Superior temporal gyrus (tissue), 1 donor: ENCODE data around the gene PRC1.
"Not testable (repeated sequence)": the region's sequence is repeated elsewhere in the genome, so short reads cannot be mapped to it uniquely, and the experiment has no call there.

Experiments used
- DNase-seq: peaks from one replicate; pipeline ENCODE4 v3.0.0-alpha.2; 2016; ENCODE audit errors: extremely low spot score

The PRC1 gene, protein sequence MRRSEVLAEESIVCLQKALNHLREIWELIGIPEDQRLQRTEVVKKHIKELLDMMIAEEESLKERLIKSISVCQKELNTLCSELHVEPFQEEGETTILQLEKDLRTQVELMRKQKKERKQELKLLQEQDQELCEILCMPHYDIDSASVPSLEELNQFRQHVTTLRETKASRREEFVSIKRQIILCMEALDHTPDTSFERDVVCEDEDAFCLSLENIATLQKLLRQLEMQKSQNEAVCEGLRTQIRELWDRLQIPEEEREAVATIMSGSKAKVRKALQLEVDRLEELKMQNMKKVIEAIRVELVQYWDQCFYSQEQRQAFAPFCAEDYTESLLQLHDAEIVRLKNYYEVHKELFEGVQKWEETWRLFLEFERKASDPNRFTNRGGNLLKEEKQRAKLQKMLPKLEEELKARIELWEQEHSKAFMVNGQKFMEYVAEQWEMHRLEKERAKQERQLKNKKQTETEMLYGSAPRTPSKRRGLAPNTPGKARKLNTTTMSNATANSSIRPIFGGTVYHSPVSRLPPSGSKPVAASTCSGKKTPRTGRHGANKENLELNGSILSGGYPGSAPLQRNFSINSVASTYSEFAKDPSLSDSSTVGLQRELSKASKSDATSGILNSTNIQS

GRCh38 chr15:90994417-90995311 is at the start of gene PRC1:
Gene PRC1, minus strand, starts transcription at chr15:90994535. Its CDS starts 118 bp downstream, at chr15:90994417.
- DNase-seq: peak; percentile 97

GRCh38 chr15:91043202-91043874 is 49.0 kb upstream of the PRC1 start:
- DNase-seq: no peak

DNA sequence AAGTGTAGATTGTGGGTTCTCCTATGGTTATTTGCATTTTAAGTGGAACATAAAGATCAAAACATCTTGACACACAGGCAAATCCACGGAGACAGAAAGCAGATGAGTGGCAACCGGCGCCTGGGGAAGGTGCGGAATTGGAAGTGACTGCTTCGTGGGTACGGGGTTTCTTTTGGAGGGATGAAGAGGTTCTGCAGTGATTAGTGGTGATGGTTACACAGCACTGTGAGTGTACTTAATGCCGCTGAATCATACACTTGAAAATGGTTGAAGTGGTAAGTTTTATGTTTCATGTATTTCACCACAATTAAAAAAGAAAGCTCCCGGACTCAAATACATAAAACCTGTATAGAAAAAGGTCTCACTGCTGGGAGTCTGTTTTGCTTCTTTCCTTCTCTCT is 46.5 kb upstream of the PRC1 start:
- no peak for DNase-seq

DNA sequence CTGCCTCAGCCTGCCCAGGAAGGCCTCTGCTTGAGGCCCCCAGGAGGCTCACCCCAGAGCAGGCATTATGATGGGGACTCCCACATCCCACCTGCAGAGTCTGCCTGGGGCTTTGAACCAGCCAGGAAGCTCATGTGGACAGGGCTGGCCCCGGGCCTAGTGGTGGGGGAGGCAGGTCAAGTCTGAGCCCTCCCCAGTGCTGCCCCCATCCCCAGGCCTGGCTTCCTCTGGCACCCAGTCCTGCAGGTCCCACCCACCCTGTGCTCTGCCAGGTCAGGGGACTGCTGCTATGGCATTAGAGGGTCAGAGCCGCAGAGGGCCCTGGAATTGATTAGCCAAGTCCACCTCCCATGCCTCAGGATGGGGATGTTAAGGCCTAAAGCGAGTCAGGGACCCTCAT is 45.7 kb upstream of the PRC1 start:
- no peak for DNase-seq

GRCh38 chr15:91032919-91033803 is 38.8 kb upstream of the PRC1 start:
- DNase-seq: no peak

DNA sequence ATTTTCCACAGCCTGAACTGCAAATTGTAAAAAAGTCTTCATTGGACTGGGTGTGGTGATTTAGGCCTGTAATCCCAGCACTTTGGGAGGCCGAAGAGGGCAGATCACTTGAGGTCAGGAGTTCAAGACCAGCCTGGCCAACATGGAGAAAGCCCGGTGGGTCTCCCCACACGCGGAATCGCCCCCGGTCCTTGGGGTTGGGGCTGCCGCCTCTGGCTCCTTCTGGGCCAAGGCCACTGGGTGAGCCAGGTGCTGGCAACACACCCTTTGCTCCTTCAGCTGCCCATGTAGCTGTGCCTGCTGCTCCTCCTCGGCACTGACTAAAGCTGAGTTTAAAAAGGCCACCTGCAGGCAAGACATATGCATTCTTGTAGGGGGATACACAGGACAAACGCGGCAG is 37.5 kb upstream of the PRC1 start:
- DNase-seq: no peak

GRCh38 chr15:91027677-91028076 is 33.3 kb upstream of the PRC1 start:
- no peak for DNase-seq

- DNase-seq: no peak
Observed at GRCh38 chr15:91023720-91024119, 29.4 kb upstream of the PRC1 start.

- no peak for DNase-seq
Observed at GRCh38 chr15:91022832-91023129, 28.4 kb upstream of the PRC1 start.

- peak; percentile 96 for DNase-seq
Observed at GRCh38 chr15:91022075-91022831, 27.9 kb upstream of the PRC1 start, which contains the start of gene VPS33B. Gene VPS33B, minus strand, starts transcription at chr15:91022594. Its CDS starts 345 bp downstream, at chr15:91022249.

- DNase-seq: peak; percentile 17
Observed at GRCh38 chr15:91021516-91022074, 27.3 kb upstream of the PRC1 start.

DNA sequence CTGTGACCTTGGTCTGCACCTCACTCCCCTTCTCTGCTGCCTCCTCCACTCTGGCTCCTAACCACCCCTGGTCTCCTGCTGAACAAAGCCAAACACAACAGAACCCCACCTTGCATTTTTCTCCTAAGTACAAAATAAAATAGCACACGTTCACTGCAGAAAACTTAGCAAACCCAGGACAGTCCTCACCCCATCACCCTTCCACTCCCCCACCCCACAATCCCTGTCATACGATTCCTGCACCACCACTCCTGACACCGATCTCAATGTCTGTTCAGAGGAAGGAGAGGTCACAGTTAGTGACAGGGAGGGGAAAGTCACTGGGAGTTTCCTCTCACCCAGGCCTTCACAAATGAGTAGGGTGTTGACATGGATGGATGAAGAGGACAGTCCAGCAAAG is 23.8 kb upstream of the PRC1 start:
- DNase-seq: no peak

DNA sequence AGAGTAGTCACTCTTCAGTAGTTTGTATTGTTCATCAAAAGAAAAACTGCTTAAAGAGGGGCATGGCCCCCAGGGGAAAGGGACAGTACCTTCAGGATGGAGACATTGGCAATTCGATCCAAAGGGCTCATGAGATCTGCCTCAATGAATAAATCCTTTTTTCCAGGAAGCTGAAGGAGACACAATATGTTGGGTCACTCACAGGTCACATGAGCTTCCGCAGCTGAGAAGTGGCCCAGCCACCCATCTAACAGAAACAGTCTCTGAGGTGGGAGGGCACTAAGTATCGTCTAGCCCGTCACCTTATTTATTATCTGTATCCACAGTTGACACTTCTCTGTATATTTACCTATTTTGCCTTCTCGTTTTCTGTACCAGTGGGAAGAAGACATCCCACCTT is 23.4 kb upstream of the PRC1 start:
- DNase-seq: no peak

DNA sequence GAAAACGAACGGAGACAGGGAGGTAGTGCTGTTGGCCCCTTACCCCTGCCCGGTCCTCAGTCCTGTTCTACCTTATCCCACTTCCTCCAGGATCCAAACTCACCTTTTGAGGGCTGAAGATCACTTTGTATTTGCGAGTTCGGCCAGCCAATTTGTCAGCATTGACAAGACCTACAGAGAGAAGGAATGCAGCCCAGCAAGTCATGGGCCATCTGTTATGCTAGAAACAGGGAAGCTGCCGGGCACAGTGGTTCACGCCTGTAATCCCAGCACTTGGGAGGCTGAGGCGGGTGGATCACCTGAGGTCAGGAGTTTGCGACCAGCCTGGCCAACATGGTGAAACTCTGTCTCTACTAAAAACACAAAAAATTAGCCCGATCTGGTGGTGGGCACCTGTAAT is 19.4 kb upstream of the PRC1 start:
- DNase-seq: not testable (repeated sequence)

- no peak for DNase-seq
Observed at GRCh38 chr15:91007266-91007665, 12.9 kb upstream of the PRC1 start.

DNA sequence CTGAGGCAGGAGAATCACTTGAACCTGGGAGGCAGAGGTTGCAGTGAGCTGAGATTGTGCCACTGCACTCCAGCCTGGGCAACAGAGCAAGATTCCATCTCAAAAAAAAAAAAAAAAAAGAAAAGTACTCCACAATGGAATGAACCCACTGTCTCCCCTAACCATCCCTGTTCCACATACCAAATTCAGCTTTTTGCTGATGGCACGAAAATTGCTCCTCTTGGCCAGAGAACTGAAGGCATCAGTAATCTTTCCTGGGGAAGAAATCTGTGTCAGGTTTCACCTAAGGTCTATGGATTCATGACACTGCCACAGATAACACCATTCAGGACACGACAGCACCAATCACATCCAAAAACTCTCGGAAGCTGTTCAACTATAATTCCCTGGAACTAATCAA is 6.9 kb upstream of the PRC1 start:
- no peak for DNase-seq

DNA sequence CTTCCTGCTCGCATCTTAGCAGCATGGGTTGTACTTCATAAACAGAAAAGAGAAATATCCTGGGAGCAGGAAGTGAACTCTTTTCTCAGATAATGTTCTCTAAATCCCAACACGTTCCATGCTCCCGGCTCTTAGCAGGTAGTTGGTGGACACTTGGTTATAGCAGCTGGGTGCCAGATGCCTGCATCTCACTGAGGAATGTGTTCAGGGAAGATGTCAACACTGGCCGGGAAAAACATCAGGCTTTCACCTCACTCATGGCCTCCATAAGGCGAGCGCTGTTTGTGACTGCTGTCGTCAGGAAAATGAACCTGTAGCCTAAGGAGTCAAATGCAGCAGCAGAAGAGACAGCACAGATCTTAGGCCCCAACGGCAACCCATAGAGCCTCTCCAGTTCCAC is 4.4 kb upstream of the PRC1 start:
- DNase-seq: no peak

GRCh38 chr15:90994059-90994416 is 297 bp downstream of the PRC1 start:
- no peak for DNase-seq

- DNase-seq: no peak
Observed at GRCh38 chr15:90991587-90992285, 2.6 kb downstream of the PRC1 start.
